Loucy (cell line): Measurements from ENCODE around the gene SLC5A10.

ENCODE experiments used
- H2AFZ ChIP-seq: fragments of 200-600 bp; sonication (generic); 2 replicates; pipeline ENCODE4 v1.6.0; 2016; ENCODE audit warnings: antibody characterized with exemption, mild to moderate bottlenecking, low read length, moderate library complexity
- H3F3A ChIP-seq: fragments of 200-600 bp; 2 replicates; pipeline ENCODE4 v1.6.0; 2016; ENCODE audit warnings: antibody characterized with exemption, low read depth, mild to moderate bottlenecking
- H3K27me3 ChIP-seq: fragments of 200-600 bp; sonication (generic); 2 replicates; pipeline ENCODE4 v1.6.1; 2014; ENCODE audit warnings: low read length, mild to moderate bottlenecking; ENCODE audit not compliant: insufficient read depth, poor library complexity, severe bottlenecking
- H3K36me3 ChIP-seq: fragments of 200-600 bp; sonication (generic); 2 replicates; pipeline ENCODE4 v1.6.1; 2016; ENCODE audit warnings: low read length; ENCODE audit not compliant: insufficient read depth
- H3K4me1 ChIP-seq: fragments of 200-600 bp; sonication (generic); 2 replicates; pipeline ENCODE4 v1.5.1; 2014; ENCODE audit warnings: low read length, mild to moderate bottlenecking; ENCODE audit not compliant: insufficient read depth, poor library complexity, severe bottlenecking
- H3K4me2 ChIP-seq: fragments of 200-600 bp; sonication (generic); 2 replicates; pipeline ENCODE4 v1.6.0; 2014; ENCODE audit warnings: antibody characterized with exemption, low read length, low read depth, mild to moderate bottlenecking; ENCODE audit not compliant: poor library complexity, severe bottlenecking
- H3K4me3 ChIP-seq: fragments of 200-600 bp; sonication (generic); 2 replicates; pipeline ENCODE4 v1.5.1; 2014; ENCODE audit warnings: low read length, mild to moderate bottlenecking, mixed read lengths; ENCODE audit not compliant: poor library complexity, severe bottlenecking
- H3K79me2 ChIP-seq: fragments of 200-600 bp; sonication (generic); 2 replicates; pipeline ENCODE4 v1.6.1; 2014; ENCODE audit warnings: low read length; ENCODE audit not compliant: insufficient read depth
- H3K9ac ChIP-seq: fragments of 200-600 bp; sonication (generic); 2 replicates; pipeline ENCODE4 v1.6.0; 2014; ENCODE audit warnings: mild to moderate bottlenecking, low read depth, low read length, moderate library complexity; ENCODE audit not compliant: poor library complexity, severe bottlenecking
- H3K9me2 ChIP-seq: fragments of 200-600 bp; sonication (generic); replicated peaks from 2 replicates; pipeline ENCODE4 v1.6.1; 2016; ENCODE audit warnings: low read depth, low read length, mixed read lengths
- H3K9me3 ChIP-seq: fragments of 200-600 bp; sonication (generic); 2 replicates; pipeline ENCODE4 v1.6.1; 2014; ENCODE audit warnings: mild to moderate bottlenecking, antibody characterized with exemption, low read length, low read depth; ENCODE audit not compliant: insufficient read depth
- H4K20me1 ChIP-seq: fragments of 200-600 bp; sonication (generic); 2 replicates; pipeline ENCODE4 v1.6.0; 2014; ENCODE audit warnings: antibody characterized with exemption, low read length, mild to moderate bottlenecking; ENCODE audit not compliant: insufficient read depth, poor library complexity, severe bottlenecking
- CTCF ChIP-seq: fragments of 200-600 bp; sonication (generic); conservative IDR thresholded peaks from 2 replicates; pipeline ENCODE4 v1.5.1; 2014; ENCODE audit warnings: mild to moderate bottlenecking, antibody characterized with exemption, low read length
- EZH2phosphoT487 ChIP-seq: fragments of 200-600 bp; IDR thresholded peaks from 2 replicates; pipeline ENCODE4 v1.6.1; 2018; ENCODE audit warnings: antibody characterized with exemption, mild to moderate bottlenecking, moderate library complexity, borderline replicate concordance

The SLC5A10 gene

GRCh38 chr17:18951941-18952842 is at the start of gene SLC5A10:
SLC5A10 (plus strand) TSS chr17:18952165; CDS start chr17:18952206, 41 bp downstream.
- Histone ChIP-seq H3K9me2 (no peaks in the 10 kb centered on the region), H3K36me3 (no peaks in the 10 kb centered on the region), H3K9me3 (no peaks in the 10 kb centered on the region), H3K4me1 (peaks cover 23% of the 10 kb centered on the region), H3K4me2 (no peak within 1 kb of the TSS), H3K4me3 (no peak within 1 kb of the TSS), H3K27me3 (no peaks in the 10 kb centered on the region), H2AFZ (no peak within 1 kb of the TSS), H4K20me1 (no peaks in the 10 kb centered on the region), H3F3A (no peaks in the 10 kb centered on the region), H3K9ac (no peak within 1 kb of the TSS), H3K79me2 (no peaks in the 10 kb centered on the region)
- TF ChIP-seq CTCF (peak; percentile 38; the same call in 1 of the 2 replicates), EZH2phosphoT487 (no peak)

- H3K36me3 ChIP-seq = peaks cover 25% of the 10 kb centered on the region; the same call in 1 of the 2 replicates
- H3K9me2 ChIP-seq = no peaks in the 10 kb centered on the region
- no peaks in the 10 kb centered on the region for H4K20me1 ChIP-seq
- no peak overlapping the region for H3K9ac ChIP-seq
- no peak overlapping the region for H2AFZ ChIP-seq
- TF ChIP-seq EZH2phosphoT487 = no peak
- TF ChIP-seq CTCF = no peak
- no peak overlapping the region for H3K4me2 ChIP-seq
- H3F3A ChIP-seq = peaks cover 9% of the 10 kb centered on the region; the same call in 1 of the 2 replicates
- H3K27me3 ChIP-seq = no peaks in the 10 kb centered on the region
- no peak overlapping the region for H3K4me3 ChIP-seq
- H3K9me3 ChIP-seq = no peaks in the 10 kb centered on the region
- H3K79me2 ChIP-seq = peaks cover 29% of the 10 kb centered on the region; the same call in 1 of the 2 replicates
- H3K4me1 ChIP-seq = peaks cover 41% of the 10 kb centered on the region
Observed at GRCh38 chr17:18904482-18904881, 47.5 kb upstream of the SLC5A10 start.

GRCh38 chr17:18905226-18905625 is 46.7 kb upstream of the SLC5A10 start:
- no peak overlapping the region for H3K9ac ChIP-seq
- no peak overlapping the region for H3K4me2 ChIP-seq
- peaks cover 31% of the 10 kb centered on the region; the same call in 1 of the 2 replicates for H3K36me3 ChIP-seq
- peaks cover 8% of the 10 kb centered on the region; the same call in 1 of the 2 replicates for H3F3A ChIP-seq
- H3K79me2 ChIP-seq = peaks cover 27% of the 10 kb centered on the region; the same call in 1 of the 2 replicates
- no peak overlapping the region for H3K4me3 ChIP-seq
- no peak for TF ChIP-seq CTCF
- H3K4me1 ChIP-seq = peaks cover 36% of the 10 kb centered on the region
- no peaks in the 10 kb centered on the region for H3K9me2 ChIP-seq
- H3K27me3 ChIP-seq = no peaks in the 10 kb centered on the region
- no peaks in the 10 kb centered on the region for H3K9me3 ChIP-seq
- H2AFZ ChIP-seq = no peak overlapping the region
- no peaks in the 10 kb centered on the region for H4K20me1 ChIP-seq
